Thyroid gland (tissue), 4 donors: ENCODE data around the gene CACTIN. TPM values are rescaled to one million over a fixed set of nuclear protein-coding genes. Genes with fewer than 3 reads are reported as not detected.
A peak's percentile ranks its signal among the peaks of the same experiment; 100 is the strongest.

Experiments
- DNase-seq, 2 donors: peaks; one replicate each; pipeline ENCODE4 v3.0.0-alpha.2; 2019
- H3K27ac ChIP-seq, 3 donors: fragments of 200-600 bp; sonication (generic); 1 replicate in 2 of 3; 2 replicates in 1 of 3; pipeline ENCODE4 v1.5.1; 2016 to 2019; ENCODE audit warnings: mild to moderate bottlenecking in 1 of 3, moderate library complexity in 1 of 3
- H3K27me3 ChIP-seq: fragments of 200-600 bp; sonication (generic); one replicate; pipeline ENCODE4 v1.5.1; 2019
- H3K36me3 ChIP-seq, 2 donors: fragments of 200-600 bp; sonication (generic); one replicate each; pipeline ENCODE4 v1.5.1; 2016 to 2019
- H3K4me1 ChIP-seq, 2 donors: fragments of 200-600 bp; sonication (generic); one replicate each; pipeline ENCODE4 v1.5.1; 2017 to 2019
- H3K4me3 ChIP-seq, 3 donors: fragments of 200-600 bp; sonication (generic); replicated peaks in 1 of 3; 1 replicate in 2 of 3; 2 replicates in 1 of 3; pipeline ENCODE4 v1.5.1; 2016; ENCODE audit warnings: mild to moderate bottlenecking in 1 of 3
- H3K9me3 ChIP-seq: fragments of 200-600 bp; sonication (generic); one replicate; pipeline ENCODE4 v1.5.1; 2017
- CTCF ChIP-seq, 6 experiments: fragments of 200-600 bp in 3 of 6; fragments of 450-650 bp in 3 of 6; sonication (generic) in 3 of 6; IDR thresholded peaks; one replicate each; pipeline ENCODE4 v1.5.1; 2016 to 2019; ENCODE audit warnings: antibody characterized with exemption in 6 of 6, mild to moderate bottlenecking in 2 of 6, inconsistent platforms in 1 of 6, moderate library complexity in 1 of 6
- POLR2A ChIP-seq, 2 donors: fragments of 450-650 bp; IDR thresholded peaks; one replicate each; pipeline ENCODE4 v1.6.1; 2017; ENCODE audit warnings: antibody characterized with exemption in 2 of 2, mild to moderate bottlenecking in 2 of 2, moderate library complexity in 1 of 2
- WGBS, 2 donors: methylation state at CpG; one replicate each; pipeline ENCODE4 v1.1.5; 2017; 5-methylcytosine and 5-hydroxymethylcytosine counted together
- intact Hi-C: fragments of 100-400 bp; cut with DNase I; formaldehyde crosslinking; loops from one replicate; pipeline ENCODE4 v1.15.1; 2023
- total RNA-seq, 4 donors: library from RNA; depleted of rRNA; stranded (reverse); fragments of >200 nt; gene quantifications; one replicate each; pipeline ENCODE4 v1.2.3, GENCODE V29; 2016

Gene CACTIN
- total RNA-seq, result 10 to 100 TPM; 18.8 to 30.6 (median 24.5) TPM

DNA sequence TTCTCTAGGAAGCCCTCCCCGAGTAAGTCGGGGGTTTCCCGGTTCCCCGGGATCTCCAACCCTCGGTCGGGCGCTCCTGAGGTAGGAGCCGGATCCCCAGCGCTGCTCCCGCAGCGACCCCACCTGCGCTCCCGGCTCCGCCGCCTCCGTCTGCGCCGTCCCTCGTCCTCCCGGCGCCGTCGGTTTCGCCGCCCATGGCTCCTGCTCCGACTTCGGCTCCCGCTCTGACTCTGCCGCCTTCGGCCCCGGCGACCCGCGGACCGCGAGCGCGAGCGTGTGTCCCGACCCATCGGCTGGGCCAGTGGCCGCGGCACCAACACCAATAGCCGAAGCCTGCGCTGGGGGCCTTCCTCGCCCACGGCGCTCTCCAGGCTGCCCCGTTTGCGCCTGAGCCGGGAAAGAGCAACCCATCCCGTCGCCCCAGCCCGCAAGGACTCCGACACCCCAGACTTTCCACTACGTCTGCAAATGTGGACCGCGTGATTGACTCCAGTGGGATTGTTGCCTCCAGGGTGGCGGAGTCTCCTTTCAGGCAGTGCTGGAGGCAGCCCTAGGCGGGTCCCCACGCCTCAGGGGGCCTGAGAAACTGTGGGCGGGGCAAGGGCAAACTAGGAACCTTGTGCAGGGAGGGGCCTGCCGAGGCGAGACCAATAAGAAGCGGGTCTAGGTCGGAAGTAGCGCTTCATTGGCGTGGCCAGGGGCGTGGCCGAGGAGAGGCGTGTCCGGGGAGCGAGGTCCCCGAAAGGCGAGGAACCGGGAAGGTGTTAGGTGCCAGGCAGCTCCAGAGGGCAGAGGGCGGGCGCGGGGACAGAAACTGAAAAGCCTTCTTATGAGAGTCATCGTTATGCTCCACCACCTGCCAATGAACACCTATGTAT, at the start of gene CACTIN:
CACTIN (minus strand) TSS at position 318 of the 878 bp plus-strand sequence; CDS start at position 290, 28 bp downstream.
- H3K36me3 ChIP-seq, result peaks cover 0 to 2% of the 10 kb centered on the region in 2 donors
- no peaks in the 10 kb centered on the region for H3K9me3 ChIP-seq
- no peaks in the 10 kb centered on the region for H3K27me3 ChIP-seq
- H3K4me3 ChIP-seq, result peak within 1 kb of the TSS; percentile 72 to 88 (median 73)
- DNase-seq, result peak; percentile 99 to 100
- intact Hi-C loops, result loop anchor here (5.0 kb wide), 1 partner anchor 54 kb away; the partner anchor contains the start of gene HMG20B
- 0% methylated on average over 15 to 49 of the region's 80 CpGs for WGBS, 2 donors
- H3K4me1 ChIP-seq, result peaks cover 15 to 18% of the 10 kb centered on the region in 2 donors
- H3K27ac ChIP-seq, result peak within 1 kb of the TSS; percentile 92 to 96 (median 96)
- TF ChIP-seq POLR2A (IDR thresholded peaks at IDR 0.05), result peak in 1 of 2 donors; percentile 76
- TF ChIP-seq CTCF (IDR thresholded peaks at IDR 0.05), result peak in 1 of 6 experiments; percentile 20

- WGBS, 2 donors, result 91 to 93% methylated on average over 13 of the region's 13 CpGs
Observed at GRCh38 chr19:3674784-3675543, 48.4 kb upstream of the CACTIN start.

DNA sequence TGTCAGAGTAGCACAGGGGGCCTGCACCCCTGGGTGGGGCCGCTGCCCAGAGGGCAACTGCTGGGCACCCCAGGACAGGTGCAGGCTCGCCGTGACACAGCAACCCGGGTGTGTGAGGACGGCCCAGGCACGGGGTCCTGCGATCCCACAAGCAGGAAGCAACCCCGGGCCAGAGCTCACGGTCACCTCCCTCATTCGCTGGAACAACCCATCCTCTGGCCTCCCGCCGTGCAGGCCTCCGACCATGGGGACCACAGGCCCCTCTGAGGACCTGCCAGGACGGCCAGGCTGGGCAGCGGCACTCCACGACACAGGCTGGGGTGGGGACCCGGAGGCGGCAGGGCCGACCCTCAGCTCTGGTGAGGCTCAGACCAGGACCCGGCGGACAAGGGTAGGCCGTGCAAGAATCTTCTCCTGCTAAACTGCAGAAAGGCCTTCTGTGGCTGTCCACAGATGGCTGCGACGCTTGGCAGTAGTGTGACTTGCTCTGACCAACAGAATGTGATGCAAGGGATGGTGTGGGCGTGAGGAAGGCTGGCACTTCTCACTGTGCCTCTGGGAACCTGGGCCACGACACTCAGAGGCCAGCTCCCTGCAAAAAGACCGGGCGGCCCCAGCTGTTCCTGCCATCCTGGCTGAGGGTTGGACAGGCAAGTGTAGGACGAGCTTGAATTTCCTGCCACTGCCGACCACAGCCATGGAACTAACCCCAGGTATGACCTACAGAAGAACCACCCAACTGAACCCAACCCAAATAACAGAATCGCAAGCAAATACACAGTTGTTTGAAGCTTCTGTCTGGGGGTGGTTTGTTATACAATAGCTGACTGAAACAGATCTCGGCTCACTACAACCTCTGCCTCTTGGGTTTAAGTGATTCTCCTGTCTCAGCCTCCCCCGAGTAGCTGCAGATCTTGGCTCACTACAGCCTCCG, 47.2 kb upstream of the CACTIN start:
- Histone ChIP-seq H3K4me3 (no peak overlapping the region), H3K27me3 (no peaks in the 10 kb centered on the region), H3K9me3 (no peaks in the 10 kb centered on the region), H3K27ac (no peak overlapping the region), H3K4me1 (peaks cover 6 to 30% of the 10 kb centered on the region in 2 donors), H3K36me3 (no peaks in the 10 kb centered on the region)
- WGBS, 2 donors, result 93 to 95% methylated on average over 26 to 32 of the region's 34 CpGs
- TF ChIP-seq POLR2A (IDR thresholded peaks at IDR 0.05) (no peak), CTCF (IDR thresholded peaks at IDR 0.05) (no peak)
- intact Hi-C loops, result no loop called here
- no peak for DNase-seq

More at GRCh38 chr19:3674784-3675543, 48.4 kb upstream of the CACTIN start:
- H3K9me3 ChIP-seq, result no peaks in the 10 kb centered on the region
- DNase-seq, result no peak
- intact Hi-C loops, result no loop called here
- no peaks in the 10 kb centered on the region for H3K36me3 ChIP-seq
- no peak overlapping the region for H3K27ac ChIP-seq
- TF ChIP-seq POLR2A (IDR thresholded peaks at IDR 0.05) (no peak), CTCF (IDR thresholded peaks at IDR 0.05) (no peak)
- no peaks in the 10 kb centered on the region for H3K27me3 ChIP-seq
- peaks cover 6 to 20% of the 10 kb centered on the region in 2 donors for H3K4me1 ChIP-seq
- H3K4me3 ChIP-seq, result no peak overlapping the region

DNA sequence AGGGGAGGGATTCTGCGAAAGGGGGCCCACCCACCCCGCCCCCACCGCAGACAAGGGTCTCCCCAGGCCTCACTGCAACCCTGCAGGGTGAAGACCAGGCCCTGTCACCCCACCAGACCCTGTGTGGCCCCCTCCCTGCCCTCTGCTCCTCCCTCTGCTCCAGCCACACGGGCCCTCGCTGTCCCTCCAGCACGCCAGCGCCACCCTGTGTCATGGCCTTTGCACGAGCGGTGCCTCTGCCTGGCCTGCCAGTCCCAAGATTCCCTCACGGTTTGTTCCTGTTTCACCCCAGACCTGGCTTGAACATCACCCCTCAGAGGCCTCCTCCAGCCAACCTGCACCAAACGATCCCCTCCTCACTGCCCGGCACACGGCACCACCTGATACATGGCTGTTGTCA, 46.4 kb upstream of the CACTIN start:
- intact Hi-C loops, result no loop called here
- Histone ChIP-seq H3K36me3 (no peaks in the 10 kb centered on the region), H3K27me3 (no peaks in the 10 kb centered on the region), H3K9me3 (no peaks in the 10 kb centered on the region), H3K4me3 (no peak overlapping the region), H3K27ac (peak overlapping the region in 1 of 3 donors; percentile 95), H3K4me1 (peaks cover 6 to 31% of the 10 kb centered on the region in 2 donors)
- TF ChIP-seq POLR2A (IDR thresholded peaks at IDR 0.05) (no peak), CTCF (IDR thresholded peaks at IDR 0.05) (no peak)
- no peak for DNase-seq
- 91 to 93% methylated on average over 10 to 13 of the region's 13 CpGs for WGBS, 2 donors
